Heart right ventricle (tissue), 16 donors: ENCODE measurements around the gene AP1B1. TPM values are rescaled to one million over a fixed set of nuclear protein-coding genes. Genes with fewer than 3 reads are reported as not detected.
"Not testable (repeated sequence)": the region's sequence is repeated elsewhere in the genome, so short reads cannot be mapped to it uniquely, and the experiment has no call there.

ENCODE experiments used
- ATAC-seq, 8 donors: fragments of 200-7000 bp; cut with Tn5 transposase; one replicate each; pipeline ENCODE4 v1.9.1; 2020; ENCODE audit warnings: mild to moderate bottlenecking in 8 of 8, moderate library complexity in 8 of 8, moderate number of reproducible peaks in 1 of 8
- DNase-seq, 2 donors: peaks; one replicate each; pipeline ENCODE4 v3.0.0-alpha.2; 2020
- H3K27ac ChIP-seq, 10 donors: fragments of 200-600 bp; sonication (generic) in 2 of 10; one replicate each; pipeline versions ENCODE4 v1.5.0 to v1.8.0; 2020 to 2022; ENCODE audit warnings: mild to moderate bottlenecking in 3 of 10
- H3K27me3 ChIP-seq, 7 donors: fragments of 200-600 bp; one replicate each; pipeline ENCODE4 v1.8.0; 2021 to 2022; ENCODE audit warnings: mild to moderate bottlenecking in 2 of 7
- H3K36me3 ChIP-seq, 9 donors: fragments of 200-600 bp; sonication (generic) in 1 of 9; one replicate each; pipeline versions ENCODE4 v1.5.0 to v1.8.0; 2020 to 2022; ENCODE audit warnings: mild to moderate bottlenecking in 2 of 9
- H3K4me1 ChIP-seq, 9 donors: fragments of 200-600 bp; sonication (generic) in 1 of 9; one replicate each; pipeline versions ENCODE4 v1.5.0 to v1.8.0; 2020 to 2022; ENCODE audit warnings: mild to moderate bottlenecking in 4 of 9
- H3K4me3 ChIP-seq, 10 donors: fragments of 200-600 bp; sonication (generic) in 2 of 10; one replicate each; pipeline versions ENCODE4 v1.5.0 to v1.8.0; 2020 to 2022; ENCODE audit warnings: mild to moderate bottlenecking in 7 of 10, moderate library complexity in 2 of 10
- H3K9me3 ChIP-seq, 11 donors: fragments of 200-600 bp in 10 of 11; sonication (generic) in 2 of 11; one replicate each; pipeline versions ENCODE4 v1.5.0 to v1.8.0; 2013 to 2022; ENCODE audit warnings: mild to moderate bottlenecking in 2 of 11, control low read depth in 1 of 11, moderate library complexity in 1 of 11
- CTCF ChIP-seq, 9 donors: fragments of 200-600 bp; sonication (generic) in 2 of 9; IDR thresholded peaks; one replicate each; pipeline versions ENCODE4 v1.5.0 to v1.8.0; 2021 to 2022; ENCODE audit warnings: antibody characterized with exemption in 9 of 9, mild to moderate bottlenecking in 5 of 9, moderate library complexity in 1 of 9
- WGBS, 2 donors: extraction: QIAGEN DNeasy Blood & Tissue Kit; methylation state at CpG; one replicate each; pipeline ENCODE4 v1.1.7; 2013; ENCODE audit warnings: inconsistent platforms in 1 of 2; 5-methylcytosine and 5-hydroxymethylcytosine counted together
- intact Hi-C, 10 donors: fragments of 100-400 bp; cut with DNase I; formaldehyde crosslinking; loops; one replicate each; pipeline versions ENCODE4 v1.11.1 to v1.14.2; 2022
- polyA plus RNA-seq, 2 donors: library from polyadenylated mRNA; stranded (reverse); fragments of 200-250 nt; gene quantifications; one replicate each; pipeline ENCODE4 v1.2.3, GENCODE V29; 2013
- total RNA-seq, 10 donors: library from RNA; stranded (reverse); fragmentation: NEBNext Ultra II Directional in 3 of 10; extraction: Animal tissue kit (Norgen Biotek cat#: 25700) in 3 of 10; gene quantifications; one replicate each; pipeline versions ENCODE4 v1.2.1 to v1.2.4, GENCODE V29; 2021 to 2023
- donor health status: Arrhythmogenic right ventricular cardiomyopathy.
- donor health status: ischemic (EF 13 %, LVEDD 7.1; RV severe dilation, severe dysfunction).
- donor health status: healthy with polysubstance abuse.
- donor health status: DM: no; HTN: yes; CAD: no.
- donor health status: DM: no; HTN: no; CAD: no.
- donor health status: ischemic (EF 25% LVEDD 6.9; RV normal size, moderate dysfunction).
- donor health status: ischemic (EF 25% LVEDD 5.7; RV mildly dilated, moderate dysfunction).
- donor health status: healthy.
- donor health status: DM: yes; HTN: yes; CAD: no.
- donor health status: Ischemic cardiomyopathy.
- donor health status: ischemic (EF 35%, LVEDD 5.7; RV mildly dilated, moderate dysfunction).
- donor health status: nonischemic (EF 11% LVEDD 7.7; RV severe dilation, severe dysfunction).
- donor health status: DM: yes; HTN: yes; CAD: no.
- donor health status: PGD.
- donor health status: ischemic (EF 29% LVEDD 5.4; RV normal size, mild dysfunction).
- donor health status: nonischemic (EF 23%, LVEDD 6.1; RV moderate dilation, normal function).

The AP1B1 gene
- total and polyA plus RNA-seq, 12 donors, result 18.4 to 51.5 (median 29.0) TPM

- 20 to 32% methylated on average over 9 of the region's 9 CpGs for WGBS, 2 donors
- intact Hi-C loops, result loop anchor here in 7 of 10 donors (1.0 to 5.0 kb wide), 4 partner anchors 52 to 57 kb away; partner anchors contain the start of gene GAS2L1 (in 6 of the 7)
- DNase-seq (peak; percentile 64 to 66), ATAC-seq (peak; percentile 70 to 90 (median 80))
- peak; percentile 38 to 83 (median 70) for TF ChIP-seq CTCF (IDR thresholded peaks at IDR 0.05)
- peaks cover 0 to 24% (median 17%) of the 10 kb centered on the region in 9 donors for H3K4me1 ChIP-seq
- H3K27ac ChIP-seq, result no peak overlapping the region
- H3K36me3 ChIP-seq, result peaks cover 2 to 83% (median 38%) of the 10 kb centered on the region in 9 donors
- no peaks in the 10 kb centered on the region for H3K27me3 ChIP-seq
- H3K4me3 ChIP-seq, result no peak overlapping the region
- no peaks in the 10 kb centered on the region for H3K9me3 ChIP-seq
Measured at GRCh38 chr22:29359469-29359868, 28.9 kb downstream of the AP1B1 start.

- not testable (repeated sequence) for H3K27ac ChIP-seq, H3K4me3 ChIP-seq, DNase-seq, H3K27me3 ChIP-seq, H3K9me3 ChIP-seq, ATAC-seq
- peaks cover 2 to 94% (median 52%) of the 10 kb centered on the region in 9 donors for H3K36me3 ChIP-seq
- intact Hi-C loops, result loop anchor here in 4 of 10 donors (5.0 kb wide), 2 partner anchors 50 to 55 kb away; partner anchors contain the start of gene GAS2L1 (in 3 of the 4)
- 97% methylated on average over 12 of the region's 12 CpGs for WGBS, 2 donors
- H3K4me1 ChIP-seq, result peaks cover 0 to 13% (median 6%) of the 10 kb centered on the region in 9 donors
Measured at GRCh38 chr22:29357193-29357890, 31.0 kb downstream of the AP1B1 start.

GRCh38 chr22:29353860-29354259, 34.5 kb downstream of the AP1B1 start:
- WGBS, 2 donors, result 95% methylated on average over 8 of the region's 8 CpGs
- intact Hi-C loops, result no loop called here
- DNase-seq (no peak), ATAC-seq (no peak)
- no peaks in the 10 kb centered on the region for H3K9me3 ChIP-seq
- no peaks in the 10 kb centered on the region for H3K4me1 ChIP-seq
- no peak for TF ChIP-seq CTCF (IDR thresholded peaks at IDR 0.05)
- no peak overlapping the region for H3K27ac ChIP-seq
- no peak overlapping the region for H3K4me3 ChIP-seq
- peaks cover 2 to 100% (median 83%) of the 10 kb centered on the region in 9 donors for H3K36me3 ChIP-seq
- no peaks in the 10 kb centered on the region for H3K27me3 ChIP-seq

GRCh38 chr22:29353286-29353685, 35.1 kb downstream of the AP1B1 start:
- H3K4me3 ChIP-seq, result no peak overlapping the region
- H3K9me3 ChIP-seq, result no peaks in the 10 kb centered on the region
- H3K27ac ChIP-seq, result no peak overlapping the region
- H3K27me3 ChIP-seq, result no peaks in the 10 kb centered on the region
- WGBS, 2 donors, result 90% methylated on average over 11 of the region's 11 CpGs
- no peak for TF ChIP-seq CTCF (IDR thresholded peaks at IDR 0.05)
- DNase-seq, result no peak
- no peak for ATAC-seq
- peaks cover 2 to 100% (median 81%) of the 10 kb centered on the region in 9 donors for H3K36me3 ChIP-seq
- no peaks in the 10 kb centered on the region for H3K4me1 ChIP-seq
- intact Hi-C loops, result no loop called here

GRCh38 chr22:29352778-29353177, 35.6 kb downstream of the AP1B1 start:
- WGBS, 2 donors, result 87 to 95% methylated on average over 9 of the region's 9 CpGs
- ATAC-seq, result no peak
- Histone ChIP-seq H3K4me3 (no peak overlapping the region), H3K36me3 (peaks cover 2 to 100% (median 81%) of the 10 kb centered on the region in 9 donors), H3K4me1 (no peaks in the 10 kb centered on the region), H3K9me3 (no peaks in the 10 kb centered on the region), H3K27me3 (no peaks in the 10 kb centered on the region), H3K27ac (no peak overlapping the region)
- intact Hi-C loops, result no loop called here
- no peak for TF ChIP-seq CTCF (IDR thresholded peaks at IDR 0.05)
- DNase-seq, result no peak
